NT2/D1 (cell line): ENCODE measurements around the gene YOD1.

Experiments used
- SUZ12 ChIP-seq: IDR thresholded peaks from 2 replicates; pipeline ENCODE4 v1.6.1; 2011; ENCODE audit not compliant: insufficient read length, insufficient read depth; ENCODE audit errors: extremely low read depth
- ZNF274 ChIP-seq: IDR thresholded peaks from 2 replicates; pipeline ENCODE4 v1.6.1; 2011; ENCODE audit warnings: mild to moderate bottlenecking, low read depth, low read length

- TF ChIP-seq ZNF274 (no peak), SUZ12 (no peak)
Measured at GRCh38 chr1:207028884-207029650, 21.9 kb downstream of the YOD1 start.
